Measurements from ENCODE around the gene SAP30BP. TPM values are rescaled to one million over a fixed set of nuclear protein-coding genes. Genes with fewer than 3 reads are reported as not detected.

SAP30BP gene
- total and polyA plus RNA-seq, 8 donors: 22.4 to 106 (median 37.7) TPM

DNA sequence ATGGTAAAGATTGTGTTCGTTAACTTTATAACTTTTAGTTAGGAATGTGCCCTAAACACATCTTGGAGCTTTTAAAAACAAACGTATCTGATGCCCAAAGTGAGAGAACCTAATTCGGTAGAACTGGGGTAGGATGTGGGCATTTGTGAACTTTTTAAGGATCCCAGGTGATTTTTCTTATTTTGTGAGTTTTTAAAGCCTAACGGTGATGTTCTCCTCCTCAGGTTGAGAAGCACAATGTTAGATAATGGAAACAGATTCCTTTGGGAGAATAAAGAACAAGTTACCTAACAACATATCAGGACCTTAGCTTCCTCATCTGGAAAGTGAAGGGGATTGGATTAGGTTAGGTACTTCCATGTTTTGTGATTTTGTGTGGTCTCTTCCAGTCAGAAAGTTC is 687 bp downstream of the SAP30BP start:
- H3K4me3 ChIP-seq: peak overlapping the region; percentile 51 to 92 (median 82)
- H3K27ac ChIP-seq: peak overlapping the region in 3 of 4 donors; percentile 66 to 81 (median 79)
- FAIRE-seq (no peak), ATAC-seq (no peak), DNase-seq (no peak)
- TF ChIP-seq CTCF (IDR thresholded peaks at IDR 0.05): no peak
- H3K36me3 ChIP-seq: peaks cover 3 to 29% (median 13%) of the 10 kb centered on the region in 3 donors
- intact Hi-C loops (cut with DNase I): no loop called here
- 3% methylated on average over 4 of the region's 4 CpGs for WGBS, 2 donors
- peaks cover 0 to 20% (median 14%) of the 10 kb centered on the region in 3 donors for H3K4me1 ChIP-seq
- H3K27me3 ChIP-seq: no peaks in the 10 kb centered on the region
- H3K9me3 ChIP-seq: no peaks in the 10 kb centered on the region

GRCh38 chr17:75668489-75668888 is 1.4 kb downstream of the SAP30BP start:
- no peak for DNase-seq
- H3K4me1 ChIP-seq: peaks cover 0 to 20% (median 14%) of the 10 kb centered on the region in 3 donors
- FAIRE-seq: no peak
- no peak overlapping the region for H3K27ac ChIP-seq
- 57% methylated on average over 4 of the region's 4 CpGs for WGBS, 2 donors
- H3K4me3 ChIP-seq: peak overlapping the region in 2 of 4 donors; percentile 76 to 88
- H3K36me3 ChIP-seq: peaks cover 3 to 35% (median 14%) of the 10 kb centered on the region in 3 donors
- no peak for TF ChIP-seq CTCF (IDR thresholded peaks at IDR 0.05)
- no peaks in the 10 kb centered on the region for H3K27me3 ChIP-seq
- intact Hi-C loops (cut with DNase I): no loop called here
- no peaks in the 10 kb centered on the region for H3K9me3 ChIP-seq
- no peak for ATAC-seq

DNA sequence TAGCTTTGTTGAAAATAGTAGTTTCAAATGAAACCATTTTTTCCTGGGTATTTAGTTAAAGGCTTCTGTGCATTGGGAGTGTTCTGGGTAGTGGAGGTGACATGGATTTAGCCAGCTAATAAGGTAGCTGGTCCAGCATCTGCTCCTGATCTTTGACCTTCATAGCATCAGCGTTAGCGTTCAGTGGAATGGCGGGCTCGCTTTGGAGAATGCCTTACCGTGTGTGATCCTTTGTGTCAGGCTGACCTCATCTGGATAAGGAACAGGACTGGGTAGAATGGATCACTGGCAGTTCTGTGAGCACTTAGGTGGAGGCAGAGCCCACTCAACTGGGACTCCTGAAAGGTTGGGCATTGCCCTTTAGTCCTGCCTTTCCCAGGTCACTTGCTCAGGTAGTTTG is 3.7 kb downstream of the SAP30BP start:
- Histone ChIP-seq H3K4me3 (no peak overlapping the region), H3K27ac (no peak overlapping the region), H3K9me3 (no peaks in the 10 kb centered on the region), H3K36me3 (peaks cover 3 to 36% (median 14%) of the 10 kb centered on the region in 3 donors), H3K4me1 (peaks cover 0 to 20% (median 13%) of the 10 kb centered on the region in 3 donors), H3K27me3 (no peaks in the 10 kb centered on the region)
- intact Hi-C loops (cut with DNase I): loop anchor here in 2 of 3 donors (5.0 to 10.0 kb wide), 2 partner anchors 74 to 81 kb away; no protein-coding TSS in a partner anchor
- ATAC-seq: no peak
- no peak for TF ChIP-seq CTCF (IDR thresholded peaks at IDR 0.05)
- 64 to 66% methylated on average over 5 of the region's 5 CpGs for WGBS, 2 donors
- DNase-seq: no peak
- FAIRE-seq: no peak

GRCh38 chr17:75672011-75672410 is 4.9 kb downstream of the SAP30BP start:
- FAIRE-seq (no peak), DNase-seq (no peak), ATAC-seq (no peak)
- peaks cover 0 to 14% (median 6%) of the 10 kb centered on the region in 3 donors for H3K4me1 ChIP-seq
- TF ChIP-seq CTCF (IDR thresholded peaks at IDR 0.05): no peak
- intact Hi-C loops (cut with DNase I): loop anchor here (2.0 to 10.0 kb wide), 3 partner anchors 73 to 80 kb away; no protein-coding TSS in a partner anchor
- no peaks in the 10 kb centered on the region for H3K27me3 ChIP-seq
- H3K27ac ChIP-seq: no peak overlapping the region
- no peak overlapping the region for H3K4me3 ChIP-seq
- H3K36me3 ChIP-seq: peaks cover 3 to 36% (median 14%) of the 10 kb centered on the region in 3 donors
- no peaks in the 10 kb centered on the region for H3K9me3 ChIP-seq
- 93 to 97% methylated on average over 5 of the region's 5 CpGs for WGBS, 2 donors

DNA sequence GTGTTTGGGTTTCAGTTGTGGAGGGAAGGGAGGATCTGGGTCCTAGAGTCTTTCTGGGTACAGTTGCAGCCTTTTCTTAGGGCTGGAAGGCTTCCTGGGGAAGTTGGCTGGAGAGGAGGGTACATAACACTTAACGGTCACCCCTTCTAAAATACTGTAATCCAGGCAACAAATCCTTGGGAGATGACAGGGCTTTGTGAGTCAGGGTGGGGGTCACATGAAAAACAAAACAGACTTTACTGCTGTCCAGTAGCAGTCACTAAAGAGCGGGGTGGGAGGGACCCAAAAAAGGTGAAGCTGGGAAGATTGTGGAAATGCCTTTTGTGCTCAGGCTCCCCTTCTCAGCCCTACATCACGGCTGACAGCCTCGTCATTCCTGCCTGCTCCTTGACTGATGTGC is 6.3 kb downstream of the SAP30BP start:
- 82 to 85% methylated on average over 4 of the region's 4 CpGs for WGBS, 2 donors

More for the DNA sequence above, 6.3 kb downstream of the SAP30BP start:
- no peak for FAIRE-seq
- Histone ChIP-seq H3K36me3 (peaks cover 3 to 36% (median 14%) of the 10 kb centered on the region in 3 donors), H3K4me1 (peaks cover 0 to 6% (median 0%) of the 10 kb centered on the region in 3 donors), H3K9me3 (no peaks in the 10 kb centered on the region), H3K27me3 (no peaks in the 10 kb centered on the region), H3K27ac (no peak overlapping the region), H3K4me3 (no peak overlapping the region)
- intact Hi-C loops (cut with DNase I): loop anchor here (2.0 to 10.0 kb wide), 3 partner anchors 71 to 79 kb away; no protein-coding TSS in a partner anchor
- TF ChIP-seq CTCF (IDR thresholded peaks at IDR 0.05): no peak
- ATAC-seq: no peak
- peak in 1 of 6 donors; percentile 11 for DNase-seq
